Measurements from ENCODE around the gene SPHK2.

Gene SPHK2

GRCh38 chr19:48616491-48617056 lies 2.7 kb upstream of the SPHK2 start:
- in situ Hi-C loops (cut with HindIII; ENCODE audit: low sequenced_read_pairs): no loop called here
- no peak for TF ChIP-seq CTCF (IDR thresholded peaks at IDR 0.05; ENCODE audit: low read depth, low read length, missing control alignments)
- no peak for DNase-seq (ENCODE audit: low read depth)
- H3K4me3 ChIP-seq (ENCODE audit: low read depth, low read length): peak overlapping the region; percentile 90

- H3K4me3 ChIP-seq (ENCODE audit: low read depth, low read length): peak overlapping the region; percentile 90
- in situ Hi-C loops (cut with HindIII; ENCODE audit: low sequenced_read_pairs): no loop called here
- peak; percentile 12 for TF ChIP-seq CTCF (IDR thresholded peaks at IDR 0.05; ENCODE audit: low read depth, low read length, missing control alignments)
- DNase-seq (ENCODE audit: low read depth): peak; percentile 45
Observed at GRCh38 chr19:48617146-48617937, 2.0 kb upstream of the SPHK2 start.

- no peak for TF ChIP-seq CTCF (IDR thresholded peaks at IDR 0.05; ENCODE audit: low read depth, low read length, missing control alignments)
- in situ Hi-C loops (cut with HindIII; ENCODE audit: low sequenced_read_pairs): no loop called here
- DNase-seq (ENCODE audit: low read depth): no peak
- peak overlapping the region; percentile 90 for H3K4me3 ChIP-seq (ENCODE audit: low read depth, low read length)
Observed at GRCh38 chr19:48618278-48618915, 909 bp upstream of the SPHK2 start.

- peak overlapping the region; percentile 90 for H3K4me3 ChIP-seq (ENCODE audit: low read depth, low read length)
- no peak for TF ChIP-seq CTCF (IDR thresholded peaks at IDR 0.05; ENCODE audit: low read depth, low read length, missing control alignments)
- DNase-seq (ENCODE audit: low read depth): no peak
- in situ Hi-C loops (cut with HindIII; ENCODE audit: low sequenced_read_pairs): no loop called here
Observed at GRCh38 chr19:48619692-48620585, 633 bp downstream of the SPHK2 start.

GRCh38 chr19:48623556-48624066 lies 4.3 kb downstream of the SPHK2 start:
- in situ Hi-C loops (cut with HindIII; ENCODE audit: low sequenced_read_pairs): no loop called here
- H3K4me3 ChIP-seq (ENCODE audit: low read depth, low read length): peak overlapping the region; percentile 58
- TF ChIP-seq CTCF (IDR thresholded peaks at IDR 0.05; ENCODE audit: low read depth, low read length, missing control alignments): no peak
- DNase-seq (ENCODE audit: low read depth): no peak

Data from astrocyte of the cerebellum (primary cell).